K562 (cell line): ENCODE measurements around the gene SDK1. TPM values are rescaled to one million over a fixed set of nuclear protein-coding genes. Genes with fewer than 3 reads are reported as not detected.

ENCODE experiments used
- ATAC-seq: fragments of 200-7000 bp; cut with Tn5 transposase; 3 replicates; pipeline ENCODE4 v1.9.1; 2020; ENCODE audit warnings: moderate library complexity
- BruUV-seq: library from RNA; stranded (reverse); fragments of 400-500 nt; replicated peaks from 2 replicates; lab custom pipeline; 2021; lab: Mats Ljungman, UMichigan
- CTCF ChIA-PET: fragments of 300-600 bp; formaldehyde crosslinking; extraction: SDS; loops from one replicate; lab custom pipeline; 2021; ENCODE audit warnings: low intra/inter-chr PET ratio; lab: Yijun Ruan, JAX
- POLR2A ChIA-PET: fragments of 300-600, 350-650 bp; sonication (Branson Sonifier 250); formaldehyde crosslinking; extraction: SDS; loops from one replicate; lab custom pipeline; 2021; ENCODE audit warnings: antibody characterized with exemption, inconsistent platforms; lab: Yijun Ruan, JAX
- DNase-seq, 4 experiments: peaks; one replicate each; pipeline versions ENCODE4 v3.0.0 to v3.0.0-alpha.2; 2011 to 2018; ENCODE audit warnings: low spot score in 3 of 4, mixed read lengths in 3 of 4; ENCODE audit errors: extremely low read depth in 1 of 4
- FAIRE-seq: peaks from 2 replicates; lab custom pipeline; 2011; peaks lifted over from hg19 to GRCh38; lab: Jason Lieb, UNC
- H2AFZ ChIP-seq: 2 replicates; pipeline ENCODE4 v1.6.0; 2011; ENCODE audit warnings: low read depth, low read length, control low read depth, inconsistent platforms
- H3K27ac ChIP-seq: fragments of 200-600 bp; 3 replicates; pipeline ENCODE4 v1.8.0; 2011; ENCODE audit warnings: low read depth, mild to moderate bottlenecking, control low read depth, inconsistent platforms, low read length, moderate library complexity, mixed read lengths; ENCODE audit errors: extremely low read depth
- H3K27me3 ChIP-seq, 2 experiments: fragments of 300-600 bp in 1 of 2; 2 replicates in 1 of 2; 3 replicates in 1 of 2; pipeline versions ENCODE4 v1.6.0 to v1.8.0; 2011; ENCODE audit warnings: inconsistent platforms in 2 of 2, low read length in 2 of 2, mild to moderate bottlenecking in 1 of 2, mixed read lengths in 1 of 2, moderate library complexity in 1 of 2; ENCODE audit not compliant: control insufficient read depth in 2 of 2, insufficient read depth in 2 of 2
- H3K36me3 ChIP-seq: fragments of 300-600 bp; 3 replicates; pipeline ENCODE4 v1.8.0; 2011; ENCODE audit warnings: mild to moderate bottlenecking, low read length, inconsistent platforms; ENCODE audit not compliant: control insufficient read depth, insufficient read depth
- H3K4me1 ChIP-seq, 2 experiments: fragments of 200-600 bp in 1 of 2; replicated peaks in 1 of 2; 2 replicates in 1 of 2; 3 replicates in 1 of 2; pipeline versions ENCODE4 v1.5.1 to v1.8.0; 2011; ENCODE audit warnings: inconsistent platforms in 2 of 2, low read length in 2 of 2, mild to moderate bottlenecking in 1 of 2, mixed read lengths in 1 of 2, moderate library complexity in 1 of 2; ENCODE audit not compliant: control insufficient read depth in 2 of 2, insufficient read depth in 2 of 2
- H3K4me2 ChIP-seq: 2 replicates; pipeline ENCODE4 v1.6.1; 2011; ENCODE audit warnings: low read length, control low read depth, inconsistent platforms, mixed read lengths; ENCODE audit not compliant: insufficient read depth
- H3K4me3 ChIP-seq: fragments of 200-600 bp; sonication (generic), shearing (Covaris generic); 2 replicates; pipeline ENCODE4 v1.5.1; 2016; ENCODE audit warnings: control low read depth, inconsistent platforms
- H3K79me2 ChIP-seq: fragments of 200-600 bp; 3 replicates; pipeline ENCODE4 v1.8.0; 2011; ENCODE audit warnings: low read length, inconsistent platforms; ENCODE audit not compliant: control insufficient read depth, insufficient read depth
- H3K9ac ChIP-seq, 2 experiments: 2 replicates each; pipeline versions ENCODE4 v1.6.0 to v1.6.1; 2011; ENCODE audit warnings: low read depth in 2 of 2, low read length in 2 of 2, control low read depth in 1 of 2, inconsistent platforms in 1 of 2, mild to moderate bottlenecking in 1 of 2, mixed read lengths in 1 of 2; ENCODE audit not compliant: insufficient read depth in 1 of 2
- H3K9me1 ChIP-seq: one replicate; pipeline ENCODE4 v1.6.0; 2011; ENCODE audit warnings: inconsistent platforms, mild to moderate bottlenecking, low read length, moderate library complexity; ENCODE audit not compliant: control insufficient read depth, insufficient read depth
- H3K9me3 ChIP-seq: replicated peaks from 2 replicates; pipeline ENCODE4 v1.5.1; 2011; ENCODE audit warnings: low read depth, low read length, inconsistent platforms; ENCODE audit not compliant: control insufficient read depth, insufficient read depth
- H4K20me1 ChIP-seq: replicated peaks from 2 replicates; pipeline ENCODE4 v1.6.1; 2011; ENCODE audit warnings: low read length, inconsistent platforms, mixed read lengths; ENCODE audit not compliant: control insufficient read depth, insufficient read depth
- CHD1 ChIP-seq: fragments of 200-600 bp; sonication (generic); IDR thresholded peaks from one replicate; pipeline ENCODE4 v1.6.1; 2012; ENCODE audit warnings: mild to moderate bottlenecking, moderate library complexity, low read length, inconsistent platforms
- HMGXB4 ChIP-seq: sonication (generic); formaldehyde crosslinking; IDR thresholded peaks from 2 replicates; pipeline ENCODE4 v1.8.1; 2023; ENCODE audit warnings: mild to moderate bottlenecking, missing genetic modification reagents
- KAT8 ChIP-seq: fragments of 450-650 bp; IDR thresholded peaks from 2 replicates; pipeline ENCODE4 v1.6.1; 2016; ENCODE audit warnings: low read depth, mild to moderate bottlenecking
- MBD2 ChIP-seq: sonication (generic); IDR thresholded peaks from 2 replicates; pipeline ENCODE4 v1.6.1; 2016; ENCODE audit warnings: low read depth, borderline replicate concordance
- SREBF1 ChIP-seq: fragments of 150-350 bp; IDR thresholded peaks from 2 replicates; pipeline ENCODE4 v1.6.1; 2014; ENCODE audit warnings: antibody characterized with exemption, low read depth, low read length, borderline replicate concordance
- SRSF3 ChIP-seq: fragments of 200-400 bp; formaldehyde crosslinking; IDR thresholded peaks from 2 replicates; pipeline ENCODE4 v1.6.1; 2016; ENCODE audit warnings: mild to moderate bottlenecking, low read length, moderate library complexity; ENCODE audit not compliant: insufficient read depth
- TEAD4 ChIP-seq, 2 experiments: sonication (generic) in 1 of 2; formaldehyde crosslinking in 1 of 2; IDR thresholded peaks; 2 replicates each; pipeline versions ENCODE4 v1.6.1 to v1.8.0; 2012 to 2022; ENCODE audit warnings: borderline replicate concordance in 1 of 2, inconsistent platforms in 1 of 2, low read length in 1 of 2, mild to moderate bottlenecking in 1 of 2, missing genetic modification reagents in 1 of 2
- ZBTB43 ChIP-seq: sonication (generic); formaldehyde crosslinking; IDR thresholded peaks from 2 replicates; pipeline ENCODE4 v1.8.0; 2023; ENCODE audit warnings: mild to moderate bottlenecking, missing genetic modification reagents
- ZC3H8 ChIP-seq: fragments of 450-650 bp; IDR thresholded peaks from 2 replicates; pipeline ENCODE4 v1.6.1; 2017
- ZNF23 ChIP-seq: fragments of 250-450 bp; sonication (Bioruptor Pico); IDR thresholded peaks from 2 replicates; pipeline ENCODE4 v1.4.0; 2020; ENCODE audit warnings: mild to moderate bottlenecking
- ZNF354B ChIP-seq: fragments of 250-450 bp; sonication (Bioruptor Pico); IDR thresholded peaks from 2 replicates; pipeline ENCODE4 v1.4.0; 2020
- ZNF507 ChIP-seq: conservative IDR thresholded peaks from 2 replicates; pipeline ENCODE4 v1.6.1; 2017; ENCODE audit warnings: missing genetic modification characterization, missing compliant biosample characterization
- WGBS: fragments of 100-300 bp; shearing (Covaris generic); methylation state at CpG from one replicate; pipeline ENCODE4 v1.1.6; 2016; ENCODE audit warnings: low coverage, mixed read lengths; ENCODE audit not compliant: insufficient coverage; ENCODE audit errors: missing lambda C conversion rate; 5-methylcytosine and 5-hydroxymethylcytosine counted together
- in situ Hi-C: fragments of 300-500 bp; cut with MboI; formaldehyde crosslinking; loops from 4 replicates; pipeline ENCODE4 v1.15.0; 2018; ENCODE audit warnings: inconsistent platforms, mixed read lengths
- intact Hi-C: fragments of 100-400 bp; cut with micrococcal nuclease; formaldehyde crosslinking; loops from 2 replicates; pipeline ENCODE4 v1.14.2; 2022
- polyA plus RNA-seq, 8 experiments: library from polyadenylated mRNA; depleted of rRNA in 4 of 8; stranded (reverse) in 5 of 8; unstranded in 3 of 8; fragments of >200 nt; fragmentation: Nextera tagmentation in 2 of 8; fragmentation: Illumina TruSeq in 1 of 8; extraction: Ambion mirVana in 2 of 8; extraction: Trizol in 1 of 8; gene quantifications; 2 replicates each; pipeline versions ENCODE4 v1.2.1 to v1.2.3, GENCODE V29; 2011 to 2014; ENCODE audit warnings: inconsistent platforms in 1 of 8, missing spikeins in 1 of 8
- total RNA-seq, 7 experiments: library from RNA; depleted of rRNA in 6 of 7; stranded (reverse); fragments of >200 nt in 6 of 7; fragmentation: Illumina TruSeq in 2 of 7; extraction: Trizol in 2 of 7; gene quantifications; 2 replicates each; pipeline versions ENCODE4 v1.2.1 to v1.2.3, GENCODE V29; 2011 to 2021; ENCODE audit warnings: low replicate concordance in 1 of 7

SDK1 gene
- total and polyA plus RNA-seq, 9 of the 15 experiments (the other 6 are each of a cell fraction or from before 2014, with no cell fraction given) = 0.16 TPM; not detected in 8

GRCh38 chr7:3984456-3984855, 683.4 kb downstream of the SDK1 start:
- FAIRE-seq = no peak
- H3K79me2 ChIP-seq = no peaks in the 10 kb centered on the region
- no peak overlapping the region for H3K9ac ChIP-seq
- H2AFZ ChIP-seq = no peak overlapping the region
- CTCF ChIA-PET = no interaction called here
- no peak overlapping the region for H3K4me2 ChIP-seq
- in situ Hi-C loops = no loop called here
- H3K4me1 ChIP-seq = no peaks in the 10 kb centered on the region
- no peak for ATAC-seq
- H3K36me3 ChIP-seq = no peaks in the 10 kb centered on the region
- DNase-seq = no peak
- no peaks in the 10 kb centered on the region for H3K9me1 ChIP-seq
- no peak overlapping the region for H3K4me3 ChIP-seq
- TF ChIP-seq ZNF23 (CRISPR knock-in tag) = no peak
- no peak for TF ChIP-seq ZNF507 (tag)
- no peak for TF ChIP-seq KAT8
- no peak for TF ChIP-seq ZC3H8
- no peak for TF ChIP-seq CHD1
- TF ChIP-seq ZNF354B = no peak
- no peak for TF ChIP-seq MBD2
- no peak for TF ChIP-seq ZBTB43
- TF ChIP-seq HMGXB4 = no peak
- TF ChIP-seq SREBF1 = no peak
- no peak for TF ChIP-seq SRSF3
- TF ChIP-seq TEAD4 (IDR thresholded peaks at IDR 0.05; ENCODE audit: low read length) = no peak
- TF ChIP-seq TEAD4 (CRISPR knock-in tag; IDR thresholded peaks at IDR 0.05; ENCODE audit: borderline replicate concordance) = no peak
- WGBS = 0% methylated on average over 5 of the region's 5 CpGs
- H4K20me1 ChIP-seq = no peaks in the 10 kb centered on the region
- peaks cover 5 to 30% of the 10 kb centered on the region in 2 experiments; a peak in 3 of 5 replicates for H3K27me3 ChIP-seq
- intact Hi-C loops = no loop called here
- BruUV-seq = no TSS peak
- POLR2A ChIA-PET = no interaction called here
- H3K9me3 ChIP-seq = no peaks in the 10 kb centered on the region
- no peak overlapping the region for H3K27ac ChIP-seq
